IMR-90 (cell line): ENCODE data around the gene TLCD5. TPM values are rescaled to one million over a fixed set of nuclear protein-coding genes. Genes with fewer than 3 reads are reported as not detected.

Experiments
- ATAC-seq: fragments of 200-7000 bp; cut with Tn5 transposase; 2 replicates; pipeline ENCODE4 v1.9.1; 2020; ENCODE audit warnings: low read depth, mild to moderate bottlenecking, moderate library complexity
- BruUV-seq: library from RNA; stranded (reverse); fragments of 400-500 nt; replicated peaks from 2 replicates; lab custom pipeline; 2021; lab: Mats Ljungman, UMichigan
- CTCF ChIA-PET: fragments of 300-600 bp; formaldehyde crosslinking; extraction: SDS; loops from one replicate; lab custom pipeline; 2021; ENCODE audit warnings: antibody characterized with exemption; lab: Yijun Ruan, JAX
- POLR2A ChIA-PET: fragments of 300-600 bp; sonication (Branson Sonifier 250); formaldehyde crosslinking; loops from one replicate; lab custom pipeline; 2022; ENCODE audit warnings: antibody characterized with exemption; ENCODE audit not compliant: unreplicated experiment; lab: Charles Lee
- DNase-seq: peaks from one replicate; pipeline ENCODE4 v3.0.0; 2013
- H2AFZ ChIP-seq: replicated peaks from 2 replicates; pipeline ENCODE3; 2013; ENCODE audit warnings: low read length, mild to moderate bottlenecking; ENCODE audit not compliant: poor library complexity
- H2AK5ac ChIP-seq: 2 replicates; pipeline ENCODE4 v1.6.1; 2013; ENCODE audit warnings: low read depth, low read length, inconsistent platforms
- H2AK9ac ChIP-seq: replicated peaks from 2 replicates; pipeline ENCODE3; 2013; ENCODE audit warnings: mild to moderate bottlenecking, low read depth, low read length, moderate library complexity; ENCODE audit not compliant: poor library complexity
- H2BK120ac ChIP-seq: 2 replicates; pipeline ENCODE4 v1.6.1; 2013; ENCODE audit warnings: low read depth, low read length, inconsistent platforms
- H2BK15ac ChIP-seq: 3 replicates; pipeline ENCODE4 v1.6.1; 2013; ENCODE audit warnings: low read depth, low read length, inconsistent platforms
- H2BK20ac ChIP-seq: 2 replicates; pipeline ENCODE4 v1.6.1; 2013; ENCODE audit warnings: low read depth, mild to moderate bottlenecking, inconsistent platforms, low read length, moderate library complexity
- H2BK5ac ChIP-seq: 2 replicates; pipeline ENCODE4 v1.6.1; 2013; ENCODE audit warnings: mild to moderate bottlenecking, low read depth, low read length, inconsistent platforms; ENCODE audit not compliant: poor library complexity, severe bottlenecking
- H3K14ac ChIP-seq: replicated peaks from 2 replicates; pipeline ENCODE4 v1.6.1; 2013; ENCODE audit warnings: low read depth, low read length, inconsistent platforms
- H3K18ac ChIP-seq: 2 replicates; pipeline ENCODE4 v1.6.1; 2013; ENCODE audit warnings: low read depth, low read length, control low read depth
- H3K23ac ChIP-seq: 2 replicates; pipeline ENCODE4 v1.6.1; 2013; ENCODE audit warnings: low read depth, low read length, inconsistent platforms
- H3K27ac ChIP-seq: 2 replicates; pipeline ENCODE4 v1.5.1; 2013; ENCODE audit warnings: mild to moderate bottlenecking, control low read depth, low read length; ENCODE audit not compliant: insufficient read depth
- H3K27me3 ChIP-seq: 2 replicates; pipeline ENCODE4 v1.6.1; 2013; ENCODE audit warnings: low read length; ENCODE audit not compliant: control insufficient read depth, insufficient read depth
- H3K36me3 ChIP-seq: 2 replicates; pipeline ENCODE4 v1.6.1; 2013; ENCODE audit warnings: low read length, mixed read lengths; ENCODE audit not compliant: control insufficient read depth, insufficient read depth
- H3K4ac ChIP-seq: 2 replicates; pipeline ENCODE4 v1.6.1; 2013; ENCODE audit warnings: low read depth, low read length, inconsistent platforms
- H3K4me1 ChIP-seq: 2 replicates; pipeline ENCODE4 v1.6.1; 2013; ENCODE audit warnings: low read length, mixed read lengths; ENCODE audit not compliant: control insufficient read depth, insufficient read depth
- H3K4me2 ChIP-seq: 2 replicates; pipeline ENCODE4 v1.6.1; 2013; ENCODE audit warnings: low read depth, mild to moderate bottlenecking, control low read depth, low read length, moderate library complexity
- H3K4me3 ChIP-seq: 2 replicates; pipeline ENCODE4 v1.5.1; 2013; ENCODE audit warnings: low read depth, mild to moderate bottlenecking, control low read depth, low read length, moderate library complexity; ENCODE audit not compliant: insufficient read depth
- H3K56ac ChIP-seq: 2 replicates; pipeline ENCODE4 v1.6.1; 2013; ENCODE audit warnings: low read length, inconsistent platforms; ENCODE audit not compliant: insufficient read depth; ENCODE audit errors: extremely low read depth
- H3K79me1 ChIP-seq, 2 experiments: 2 replicates each; pipeline ENCODE4 v1.6.1; 2013; ENCODE audit warnings: low read length in 2 of 2, inconsistent platforms in 1 of 2, low read depth in 1 of 2
- H3K9ac ChIP-seq: 2 replicates; pipeline ENCODE4 v1.6.1; 2013; ENCODE audit warnings: low read depth, low read length, control low read depth
- H3K9me1 ChIP-seq: 2 replicates; pipeline ENCODE4 v1.6.1; 2013; ENCODE audit warnings: low read length, inconsistent platforms; ENCODE audit not compliant: insufficient read depth
- H3K9me3 ChIP-seq: 2 replicates; pipeline ENCODE4 v1.6.1; 2013; ENCODE audit warnings: low read length; ENCODE audit not compliant: control insufficient read depth, insufficient read depth
- H4K20me1 ChIP-seq: 2 replicates; pipeline ENCODE4 v1.6.1; 2013; ENCODE audit warnings: low read length, inconsistent platforms; ENCODE audit not compliant: insufficient read depth
- H4K5ac ChIP-seq: 2 replicates; pipeline ENCODE4 v1.6.1; 2013; ENCODE audit warnings: mild to moderate bottlenecking, low read depth, low read length, control low read depth
- H4K8ac ChIP-seq, 2 experiments: 2 replicates each; pipeline ENCODE4 v1.6.1; 2013; ENCODE audit warnings: low read depth in 2 of 2, low read length in 2 of 2, control low read depth in 1 of 2, inconsistent platforms in 1 of 2
- H4K91ac ChIP-seq: 2 replicates; pipeline ENCODE4 v1.6.1; 2013; ENCODE audit warnings: low read depth, low read length, inconsistent platforms; ENCODE audit not compliant: insufficient read depth
- CEBPB ChIP-seq: IDR thresholded peaks from 2 replicates; pipeline ENCODE4 v1.6.1; 2012; ENCODE audit warnings: low read depth, low read length, improper control_type of control experiment
- CHD1 ChIP-seq: IDR thresholded peaks from 2 replicates; pipeline ENCODE4 v1.6.1; 2012; ENCODE audit warnings: low read depth, low read length, improper control_type of control experiment
- CTCF ChIP-seq: conservative IDR thresholded peaks from 2 replicates; pipeline ENCODE4 v1.5.1; 2012; ENCODE audit warnings: mild to moderate bottlenecking, low read depth, low read length, improper control_type of control experiment
- FOS ChIP-seq: fragments of 150-350 bp; IDR thresholded peaks from 2 replicates; pipeline ENCODE4 v1.6.1; 2016; ENCODE audit warnings: low read depth, low read length
- NFE2L2 ChIP-seq: fragments of 150-350 bp; IDR thresholded peaks from 2 replicates; pipeline ENCODE4 v1.6.1; 2016; ENCODE audit warnings: low read depth, mild to moderate bottlenecking, low read length
- SMC3 ChIP-seq: fragments of 150-350 bp; IDR thresholded peaks from 2 replicates; pipeline ENCODE4 v1.6.1; 2016; ENCODE audit warnings: low read depth, mild to moderate bottlenecking, antibody characterized with exemption, low read length, moderate library complexity
- WGBS, 2 experiments: methylation state at CpG; one replicate each; pipeline versions ENCODE4 v1.1.5 to v1.1.7; 2013; ENCODE audit warnings: missing lambda C conversion rate in 2 of 2; ENCODE audit not compliant: insufficient read length in 1 of 2; ENCODE audit errors: extremely low coverage in 2 of 2; 5-methylcytosine and 5-hydroxymethylcytosine counted together
- dilution Hi-C: fragments of 300-500 bp; cut with HindIII; formaldehyde crosslinking; loops from one replicate; pipeline ENCODE4 v1.14.3; 2018; ENCODE audit warnings: low sequenced_read_pairs; ENCODE audit not compliant: unreplicated experiment
- in situ Hi-C: fragments of 300-500 bp; cut with MboI; formaldehyde crosslinking; loops from 3 replicates; pipeline ENCODE4 v1.14.3; 2019; ENCODE audit warnings: low sequenced_read_pairs, inconsistent platforms, mixed read lengths
- intact Hi-C: fragments of 100-400 bp; cut with micrococcal nuclease; formaldehyde crosslinking; loops from 2 replicates; pipeline ENCODE4 v1.10.0; 2022
- polyA plus RNA-seq, 3 experiments: library from polyadenylated mRNA; depleted of rRNA; stranded (reverse); fragments of >200 nt; gene quantifications; 2 replicates each; pipeline ENCODE4 v1.2.3, GENCODE V29; 2012; ENCODE audit warnings: low replicate concordance in 1 of 3
- total RNA-seq: library from RNA; depleted of rRNA; stranded (reverse); fragments of >200 nt; gene quantifications from 2 replicates; pipeline ENCODE4 v1.2.3, GENCODE V29; 2012
- TF ChIP-seq, protein P1 (sequence below): fragments of 150-350 bp; IDR thresholded peaks from 2 replicates; pipeline ENCODE4 v1.6.1; 2016; ENCODE audit warnings: low read depth, mild to moderate bottlenecking, low read length, moderate library complexity, borderline replicate concordance

TLCD5 gene
- total and polyA plus RNA-seq, 2 of the 4 experiments (the other 2 are of a cell fraction), result 9.5 to 11.5 TPM

GRCh38 chr11:120310870-120311269 is 14.2 kb upstream of the TLCD5 start:
- Histone ChIP-seq H2AFZ (no peak overlapping the region), H2BK120ac (no peak overlapping the region), H3K4ac (no peak overlapping the region), H3K4me1 (peaks cover 6% of the 10 kb centered on the region; the same call in 1 of the 2 replicates), H3K36me3 (no peaks in the 10 kb centered on the region), H3K56ac (no peak overlapping the region), H2BK20ac (no peak overlapping the region), H2BK15ac (no peak overlapping the region), H3K18ac (no peak overlapping the region), H2AK9ac (no peak overlapping the region), H3K9me3 (no peaks in the 10 kb centered on the region), H3K4me2 (no peak overlapping the region), H3K4me3 (no peak overlapping the region), H3K9me1 (peaks cover 13% of the 10 kb centered on the region; the same call in 1 of the 2 replicates), H3K79me1 (no peaks in the 10 kb centered on the region), H3K27me3 (peaks cover 17% of the 10 kb centered on the region), H4K91ac (no peak overlapping the region), H3K9ac (no peak overlapping the region), H3K23ac (no peak overlapping the region), H4K20me1 (no peaks in the 10 kb centered on the region), H2BK5ac (no peak overlapping the region), H3K14ac (no peak overlapping the region), H3K27ac (no peak overlapping the region), H2AK5ac (no peak overlapping the region), H4K8ac (no peak overlapping the region), H4K5ac (no peak overlapping the region)
- ATAC-seq, result no peak
- in situ Hi-C loops (loop anchor here (25.0 kb wide), 1 partner anchor 376 kb away; no protein-coding TSS in a partner anchor), dilution Hi-C loops (no loop called here), intact Hi-C loops (no loop called here)
- TF ChIP-seq CHD1 (no peak), SMC3 (no peak), NFE2L2 (no peak), CTCF (no peak), CEBPB (no peak), FOS (no peak)
- TF ChIP-seq, protein P1, sequence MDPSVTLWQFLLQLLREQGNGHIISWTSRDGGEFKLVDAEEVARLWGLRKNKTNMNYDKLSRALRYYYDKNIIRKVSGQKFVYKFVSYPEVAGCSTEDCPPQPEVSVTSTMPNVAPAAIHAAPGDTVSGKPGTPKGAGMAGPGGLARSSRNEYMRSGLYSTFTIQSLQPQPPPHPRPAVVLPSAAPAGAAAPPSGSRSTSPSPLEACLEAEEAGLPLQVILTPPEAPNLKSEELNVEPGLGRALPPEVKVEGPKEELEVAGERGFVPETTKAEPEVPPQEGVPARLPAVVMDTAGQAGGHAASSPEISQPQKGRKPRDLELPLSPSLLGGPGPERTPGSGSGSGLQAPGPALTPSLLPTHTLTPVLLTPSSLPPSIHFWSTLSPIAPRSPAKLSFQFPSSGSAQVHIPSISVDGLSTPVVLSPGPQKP, result no peak
- ChIA-PET CTCF (no interaction called here), POLR2A (no interaction called here)
- no TSS peak for BruUV-seq
- no peak for DNase-seq
- 71% methylated on average over 3 of the region's 3 CpGs; no CpG with 5 or more reads in 1 of the 2 experiments for WGBS, 2 experiments
